Endodermal cell (in vitro differentiated cells): ENCODE measurements around the gene SORD. TPM values are rescaled to one million over a fixed set of nuclear protein-coding genes. Genes with fewer than 3 reads are reported as not detected.

Source experiments
- DNase-seq: peaks from one replicate; pipeline ENCODE4 v3.0.0-alpha.2; 2017
- H3K27ac ChIP-seq: 2 replicates; pipeline ENCODE4 v1.5.1; 2013; ENCODE audit warnings: mild to moderate bottlenecking, low read depth, low read length, moderate library complexity
- H3K27me3 ChIP-seq: 2 replicates; pipeline ENCODE4 v1.6.1; 2013; ENCODE audit warnings: mild to moderate bottlenecking, low read length, moderate library complexity; ENCODE audit not compliant: insufficient read depth, control insufficient read depth, poor library complexity, severe bottlenecking
- H3K36me3 ChIP-seq: 2 replicates; pipeline ENCODE4 v1.7.0; 2013; ENCODE audit warnings: mild to moderate bottlenecking, low read length, moderate library complexity; ENCODE audit not compliant: control insufficient read depth, insufficient read depth
- H3K4me1 ChIP-seq: one replicate; pipeline ENCODE4 v1.7.0; 2013; ENCODE audit warnings: low read length; ENCODE audit not compliant: control insufficient read depth, insufficient read depth
- H3K4me3 ChIP-seq: 2 replicates; pipeline ENCODE4 v1.5.1; 2013; ENCODE audit warnings: mild to moderate bottlenecking, low read length, moderate library complexity
- H3K9ac ChIP-seq: 2 replicates; pipeline ENCODE4 v1.6.1; 2013; ENCODE audit warnings: mild to moderate bottlenecking, low read length, moderate library complexity; ENCODE audit not compliant: poor library complexity, severe bottlenecking; ENCODE audit errors: extremely low read depth
- H3K9me3 ChIP-seq: 2 replicates; pipeline ENCODE4 v1.6.1; 2013; ENCODE audit warnings: mild to moderate bottlenecking, low read length, moderate library complexity; ENCODE audit not compliant: control insufficient read depth
- H3K27ac Mint-ChIP-seq: 2 replicates; pipeline ENCODE4 v1.8.0; 2020; ENCODE audit warnings: mixed read lengths
- H3K27me3 Mint-ChIP-seq: 2 replicates; pipeline ENCODE4 v1.8.0; 2021; ENCODE audit warnings: mild to moderate bottlenecking, mixed read lengths; ENCODE audit not compliant: insufficient read depth
- H3K36me3 Mint-ChIP-seq: 2 replicates; pipeline ENCODE4 v1.8.0; 2020; ENCODE audit warnings: low read depth, mixed read lengths
- H3K4me1 Mint-ChIP-seq: 2 replicates; pipeline ENCODE4 v1.8.0; 2020; ENCODE audit warnings: mixed read lengths
- H3K4me3 Mint-ChIP-seq: 2 replicates; pipeline ENCODE4 v1.8.0; 2020; ENCODE audit warnings: mild to moderate bottlenecking, moderate library complexity, mixed read lengths
- H3K9me3 Mint-ChIP-seq: 2 replicates; pipeline ENCODE4 v1.8.0; 2020; ENCODE audit warnings: mild to moderate bottlenecking, mixed read lengths
- CTCF ChIP-seq: fragments of 200-600 bp; sonication (generic); conservative IDR thresholded peaks from 2 replicates; pipeline ENCODE4 v1.5.0; 2021; ENCODE audit warnings: antibody characterized with exemption, mild to moderate bottlenecking
- WGBS, 2 experiments: methylation state at CpG; one replicate each; pipeline versions ENCODE4 v1.1.5 to v1.1.7; 2013; ENCODE audit warnings: missing lambda C conversion rate in 2 of 2, mixed read lengths in 1 of 2; ENCODE audit not compliant: insufficient coverage in 1 of 2, insufficient read length in 1 of 2; 5-methylcytosine and 5-hydroxymethylcytosine counted together
- total RNA-seq, 2 donors: library from RNA; stranded (reverse); fragmentation: NEBNext Ultra II Directional in 1 of 2; extraction: Animal tissue kit (Norgen Biotek cat#: 25700) in 1 of 2; gene quantifications; 2 replicates in 1 of 2; 3 replicates in 1 of 2; pipeline ENCODE4 v1.2.1, GENCODE V29; 2021

SORD gene
- total RNA-seq, 2 donors from 2014 or later = 28.7 to 40.3 TPM

- peaks cover 94% of the 10 kb centered on the region for H3K27me3 Mint-ChIP-seq
- Histone ChIP-seq H3K27me3 (peaks cover 89% of the 10 kb centered on the region), H3K4me3 (no peak overlapping the region), H3K4me1 (no peaks in the 10 kb centered on the region), H3K27ac (no peak overlapping the region), H3K36me3 (no peaks in the 10 kb centered on the region), H3K9ac (no peak overlapping the region), H3K9me3 (no peaks in the 10 kb centered on the region)
- peaks cover 7% of the 10 kb centered on the region for H3K9me3 Mint-ChIP-seq
- H3K36me3 Mint-ChIP-seq = no peaks in the 10 kb centered on the region
- no peak for TF ChIP-seq CTCF
- no peak overlapping the region for H3K4me3 Mint-ChIP-seq
- H3K4me1 Mint-ChIP-seq = peaks cover 16% of the 10 kb centered on the region
- no peak overlapping the region for H3K27ac Mint-ChIP-seq
- DNase-seq = no peak
- 54 to 63% methylated on average over 1 to 2 of the region's 2 CpGs for WGBS, 2 experiments
Observed at GRCh38 chr15:45114751-45115085, 91.7 kb downstream of the SORD start.

DNA sequence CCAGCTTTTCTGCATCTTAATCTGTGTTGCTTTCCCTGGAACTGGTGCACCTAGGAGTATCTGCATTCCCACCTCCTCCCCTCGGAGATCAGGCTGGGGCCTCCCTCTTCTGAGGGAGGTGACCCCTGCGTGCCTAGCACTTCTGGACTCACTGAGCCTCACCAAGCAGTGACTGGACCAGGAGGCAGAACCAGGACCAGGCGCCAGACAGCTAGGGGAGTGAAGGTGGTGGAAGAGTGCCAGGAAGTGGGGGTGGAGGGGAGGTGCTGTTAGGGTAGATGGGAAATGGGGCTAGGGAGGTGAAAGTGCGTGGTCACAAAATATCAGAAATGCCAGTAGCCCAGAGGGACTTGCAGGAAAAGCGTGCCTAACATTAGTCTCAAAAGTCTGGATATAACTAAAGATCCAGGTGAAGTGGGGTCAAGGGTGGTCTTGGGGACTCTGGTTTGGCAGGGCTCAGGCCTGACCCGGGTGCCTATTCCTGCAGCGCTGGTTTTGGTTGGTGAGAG lies 92.4 kb downstream of the SORD start:
- Histone ChIP-seq H3K9me3 (no peaks in the 10 kb centered on the region), H3K27me3 (peaks cover 89% of the 10 kb centered on the region), H3K4me1 (no peaks in the 10 kb centered on the region), H3K36me3 (no peaks in the 10 kb centered on the region), H3K27ac (no peak overlapping the region), H3K9ac (no peak overlapping the region), H3K4me3 (no peak overlapping the region)
- Mint-ChIP-seq H3K36me3 (no peaks in the 10 kb centered on the region), H3K27ac (no peak overlapping the region), H3K27me3 (peaks cover 93% of the 10 kb centered on the region), H3K4me1 (peaks cover 16% of the 10 kb centered on the region), H3K9me3 (peaks cover 7% of the 10 kb centered on the region), H3K4me3 (no peak overlapping the region)
- TF ChIP-seq CTCF = no peak
- DNase-seq = no peak
- 83 to 90% methylated on average over 4 to 7 of the region's 7 CpGs for WGBS, 2 experiments

- WGBS, 2 experiments = 85 to 92% methylated on average over 10 to 19 of the region's 19 CpGs
- Histone ChIP-seq H3K27ac (no peak overlapping the region), H3K27me3 (peaks cover 90% of the 10 kb centered on the region)
Observed at GRCh38 chr15:45116006-45116481, 93.0 kb downstream of the SORD start.

More at GRCh38 chr15:45116006-45116481, 93.0 kb downstream of the SORD start:
- no peaks in the 10 kb centered on the region for H3K36me3 ChIP-seq
- H3K4me1 ChIP-seq = no peaks in the 10 kb centered on the region
- Mint-ChIP-seq H3K36me3 (no peaks in the 10 kb centered on the region), H3K27ac (no peak overlapping the region), H3K4me1 (peaks cover 16% of the 10 kb centered on the region), H3K4me3 (no peak overlapping the region), H3K9me3 (peaks cover 7% of the 10 kb centered on the region), H3K27me3 (peaks cover 90% of the 10 kb centered on the region)
- no peak for DNase-seq
- H3K4me3 ChIP-seq = no peak overlapping the region
- no peak for TF ChIP-seq CTCF
- no peaks in the 10 kb centered on the region for H3K9me3 ChIP-seq
- H3K9ac ChIP-seq = no peak overlapping the region
